HG03469 (cell line): ENCODE results near the gene FFAR2.
"Not testable (repeated sequence)": the region's sequence is repeated elsewhere in the genome, so short reads cannot be mapped to it uniquely, and the experiment has no call there.

Experiments used
- ATAC-seq: cut with Tn5 transposase; IDR thresholded peaks from one replicate; pipeline ENCODE4 v1.9.1; 2021; ENCODE audit warnings: mild to moderate bottlenecking, moderate library complexity, moderate number of reproducible peaks; ENCODE audit not compliant: unreplicated experiment

FFAR2 gene

GRCh38 chr19:35447606-35448469, at the start of gene FFAR2:
Gene FFAR2, plus strand, starts transcription at chr19:35448257. Its CDS starts 1,458 bp downstream, at chr19:35449715.
- no peak for ATAC-seq

GRCh38 chr19:35398570-35398969, 49.5 kb upstream of the FFAR2 start:
- ATAC-seq, result no peak

GRCh38 chr19:35399231-35399630, 48.8 kb upstream of the FFAR2 start:
- ATAC-seq, result no peak

GRCh38 chr19:35399948-35400772, 47.9 kb upstream of the FFAR2 start:
- ATAC-seq, result no peak

- no peak for ATAC-seq
Measured at GRCh38 chr19:35400773-35401100, 47.3 kb upstream of the FFAR2 start.

- ATAC-seq, result not testable (repeated sequence)
Measured at GRCh38 chr19:35401416-35401815, 46.6 kb upstream of the FFAR2 start.

GRCh38 chr19:35403116-35403760, 44.8 kb upstream of the FFAR2 start:
- ATAC-seq, result no peak

GRCh38 chr19:35404879-35405622, 43.0 kb upstream of the FFAR2 start:
- ATAC-seq, result no peak

GRCh38 chr19:35407619-35408018, 40.4 kb upstream of the FFAR2 start:
- no peak for ATAC-seq

- no peak for ATAC-seq
Measured at GRCh38 chr19:35408284-35409171, 39.5 kb upstream of the FFAR2 start.

GRCh38 chr19:35409191-35409590, 38.9 kb upstream of the FFAR2 start:
- ATAC-seq, result no peak

GRCh38 chr19:35410487-35410886, 37.6 kb upstream of the FFAR2 start:
- no peak for ATAC-seq

GRCh38 chr19:35414442-35414841, 33.6 kb upstream of the FFAR2 start:
- no peak for ATAC-seq

GRCh38 chr19:35416331-35416730, 31.7 kb upstream of the FFAR2 start:
- ATAC-seq, result no peak

- ATAC-seq, result no peak
Measured at GRCh38 chr19:35417278-35417677, 30.8 kb upstream of the FFAR2 start.

GRCh38 chr19:35417713-35418534, 30.1 kb upstream of the FFAR2 start:
- ATAC-seq, result no peak

- no peak for ATAC-seq
Measured at GRCh38 chr19:35419046-35419445, 29.0 kb upstream of the FFAR2 start.

GRCh38 chr19:35419805-35420204, 28.3 kb upstream of the FFAR2 start:
- no peak for ATAC-seq

GRCh38 chr19:35421362-35421761, 26.7 kb upstream of the FFAR2 start:
- ATAC-seq, result no peak
